IPS-NIHi11 (cell line): ENCODE data around the gene SRPRB.

Source experiments
- DNase-seq: peaks from one replicate; pipeline ENCODE4 v3.0.0; 2012; ENCODE audit warnings: mixed read lengths, low spot score

SRPRB gene

DNA sequence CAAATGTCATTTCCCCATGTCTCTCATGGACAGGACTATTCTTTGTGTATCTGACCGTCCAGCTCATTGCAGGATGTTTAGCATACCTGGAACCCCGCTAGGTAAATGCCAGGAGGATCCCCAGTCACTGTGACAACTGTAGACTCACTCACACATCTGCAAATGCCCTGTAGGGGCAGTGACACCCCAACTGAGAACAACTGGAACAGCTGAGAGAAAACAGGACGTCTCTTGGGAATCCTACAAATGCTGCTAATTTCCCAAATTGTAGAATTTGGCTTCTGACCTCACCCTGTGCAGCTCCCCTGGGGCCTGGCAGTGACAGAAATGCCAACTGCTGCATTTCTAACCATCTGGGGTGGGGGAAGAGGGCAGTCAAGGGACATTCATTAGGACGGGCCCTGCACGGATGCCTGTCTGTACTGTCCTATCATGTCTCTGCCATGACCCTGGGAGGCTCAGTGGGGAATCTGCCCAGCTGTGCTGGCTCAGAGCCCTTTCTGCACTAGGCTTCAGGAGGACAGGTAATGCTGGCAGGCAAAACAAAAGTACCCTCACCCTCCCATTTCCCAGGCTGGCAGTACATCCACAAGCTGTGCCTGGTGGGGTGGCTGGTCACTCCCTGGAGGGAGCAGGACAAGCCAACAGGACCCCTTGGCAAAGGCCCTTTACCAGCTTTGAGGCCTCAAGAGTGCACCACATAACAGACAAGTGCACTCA is 59.7 kb downstream of the SRPRB start:
- no peak for DNase-seq

DNA sequence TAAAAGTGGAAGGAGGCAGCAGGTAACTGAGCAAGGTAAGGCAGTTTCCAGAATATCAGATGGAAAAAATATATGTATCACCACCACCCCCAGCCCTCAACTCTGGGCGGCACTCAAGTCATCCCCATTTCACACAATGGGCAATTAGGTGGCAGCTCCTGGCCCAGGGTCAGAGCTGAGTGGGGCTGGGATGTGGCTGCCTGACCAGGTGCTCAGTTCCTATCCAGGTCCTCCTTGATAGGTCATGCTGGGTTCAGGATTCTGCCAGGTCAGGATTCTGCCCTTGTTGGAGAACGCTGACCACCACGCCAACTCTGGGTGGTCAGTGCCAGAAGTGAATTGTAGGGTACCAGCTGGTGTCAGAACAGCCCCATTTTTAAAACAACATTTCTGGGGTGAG is 60.5 kb downstream of the SRPRB start:
- no peak for DNase-seq

DNA sequence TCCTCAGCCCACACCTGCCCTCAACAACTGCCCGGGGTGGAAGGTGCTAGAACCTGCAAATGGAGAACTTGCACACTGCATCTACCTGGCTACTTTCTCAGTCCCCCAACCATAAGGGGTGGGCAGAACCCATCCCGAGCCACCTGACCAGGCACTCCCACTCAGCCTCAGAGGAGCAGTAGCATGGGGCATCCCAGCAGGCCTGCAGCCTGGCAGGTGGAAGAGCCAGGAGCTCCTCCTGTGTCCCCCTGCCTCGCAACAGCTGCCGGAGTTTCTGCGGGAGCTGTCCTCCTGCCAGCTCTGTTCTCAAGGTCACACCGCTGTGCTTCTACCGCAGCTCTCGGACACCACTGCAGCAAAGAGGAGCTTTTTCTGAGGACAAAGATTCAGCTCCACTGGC is 62.6 kb downstream of the SRPRB start:
- no peak for DNase-seq

DNA sequence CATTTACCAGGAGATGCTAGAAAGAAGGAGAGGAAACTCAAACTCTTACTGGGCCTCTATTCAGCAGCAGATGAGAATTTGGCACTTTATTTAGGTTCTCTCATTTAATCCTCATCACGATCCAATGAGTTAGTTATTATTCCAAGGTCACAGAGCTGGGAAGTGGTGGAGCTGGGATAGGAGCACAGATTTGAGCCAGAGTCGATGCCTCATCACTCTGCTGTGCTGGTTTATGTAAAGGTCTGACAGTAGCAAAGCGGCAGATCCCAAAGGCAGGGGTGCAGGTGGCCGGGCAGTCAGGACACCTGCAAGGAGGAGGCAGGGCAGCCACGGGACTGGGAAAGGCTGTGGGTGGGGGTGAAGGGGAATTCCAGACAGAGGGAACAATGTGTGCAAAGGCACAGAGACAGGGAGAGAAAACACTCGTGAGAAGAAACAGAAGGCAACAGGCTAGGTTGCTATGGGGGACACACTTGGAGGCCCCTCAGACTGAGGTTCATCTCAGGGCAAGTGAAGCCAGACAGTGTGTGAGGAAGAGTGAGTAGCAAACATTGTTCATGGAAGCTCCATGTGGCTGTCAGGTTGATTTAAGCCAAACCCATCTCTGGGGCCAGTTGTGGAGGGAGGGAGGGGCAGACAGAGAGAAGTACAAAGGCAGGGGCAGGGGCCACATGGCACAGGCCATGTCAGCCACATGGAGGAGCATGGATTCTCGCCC is 63.3 kb downstream of the SRPRB start:
- DNase-seq = no peak

DNA sequence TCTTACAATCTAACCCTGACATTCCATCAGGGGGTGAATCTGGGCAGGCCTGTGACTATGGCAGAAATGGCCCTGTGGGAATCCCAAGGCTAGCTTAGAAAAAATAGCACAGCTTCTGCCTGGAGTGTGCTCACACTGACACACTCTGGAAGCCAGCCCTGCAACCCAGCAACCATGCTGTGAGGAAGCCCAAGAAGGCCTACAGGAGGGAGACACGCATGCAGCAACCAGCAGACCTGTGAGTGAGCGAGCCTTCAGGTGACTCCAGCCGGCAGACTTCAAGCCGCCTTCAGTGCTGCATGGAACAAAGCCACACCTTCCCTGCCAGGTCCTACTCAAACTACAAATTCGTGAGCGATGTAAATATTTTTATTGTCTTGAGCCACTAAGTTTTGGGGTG is 64.0 kb downstream of the SRPRB start:
- DNase-seq = no peak

DNA sequence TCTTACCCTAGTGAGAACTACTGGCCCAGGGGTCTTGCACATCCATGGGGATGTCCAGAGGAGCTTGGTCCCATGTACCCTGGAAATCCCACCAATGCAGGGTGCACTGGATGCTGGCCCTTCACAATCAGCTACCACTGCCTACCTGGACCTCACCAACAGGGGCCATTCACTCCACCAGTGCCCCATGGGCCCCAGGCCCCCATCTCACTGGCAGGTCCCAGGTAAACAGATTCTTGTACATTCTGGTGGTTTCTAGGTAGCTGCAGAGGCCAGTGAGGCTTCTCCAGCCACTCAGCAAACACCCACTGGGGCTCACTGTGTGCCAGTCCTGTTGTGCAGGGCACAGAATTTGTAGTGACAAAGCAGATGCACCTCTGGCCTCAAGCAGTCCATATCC is 65.2 kb downstream of the SRPRB start:
- DNase-seq = no peak
